IMR-90 (cell line): ENCODE data around the gene MBOAT1. TPM values are rescaled to one million over a fixed set of nuclear protein-coding genes. Genes with fewer than 3 reads are reported as not detected.

ENCODE experiments used
- ATAC-seq: fragments of 200-7000 bp; cut with Tn5 transposase; 2 replicates; pipeline ENCODE4 v1.9.1; 2020; ENCODE audit warnings: low read depth, mild to moderate bottlenecking, moderate library complexity
- BruUV-seq: library from RNA; stranded (reverse); fragments of 400-500 nt; replicated peaks from 2 replicates; lab custom pipeline; 2021; lab: Mats Ljungman, UMichigan
- CTCF ChIA-PET: fragments of 300-600 bp; formaldehyde crosslinking; extraction: SDS; loops from one replicate; lab custom pipeline; 2021; ENCODE audit warnings: antibody characterized with exemption; lab: Yijun Ruan, JAX
- POLR2A ChIA-PET: fragments of 300-600 bp; sonication (Branson Sonifier 250); formaldehyde crosslinking; loops from one replicate; lab custom pipeline; 2022; ENCODE audit warnings: antibody characterized with exemption; ENCODE audit not compliant: unreplicated experiment; lab: Charles Lee
- DNase-seq: peaks from one replicate; pipeline ENCODE4 v3.0.0; 2013
- H2AFZ ChIP-seq: replicated peaks from 2 replicates; pipeline ENCODE3; 2013; ENCODE audit warnings: low read length, mild to moderate bottlenecking; ENCODE audit not compliant: poor library complexity
- H2AK5ac ChIP-seq: 2 replicates; pipeline ENCODE4 v1.6.1; 2013; ENCODE audit warnings: low read depth, low read length, inconsistent platforms
- H2AK9ac ChIP-seq: replicated peaks from 2 replicates; pipeline ENCODE3; 2013; ENCODE audit warnings: mild to moderate bottlenecking, low read depth, low read length, moderate library complexity; ENCODE audit not compliant: poor library complexity
- H2BK120ac ChIP-seq: 2 replicates; pipeline ENCODE4 v1.6.1; 2013; ENCODE audit warnings: low read depth, low read length, inconsistent platforms
- H2BK15ac ChIP-seq: 3 replicates; pipeline ENCODE4 v1.6.1; 2013; ENCODE audit warnings: low read depth, low read length, inconsistent platforms
- H2BK20ac ChIP-seq: 2 replicates; pipeline ENCODE4 v1.6.1; 2013; ENCODE audit warnings: low read depth, mild to moderate bottlenecking, inconsistent platforms, low read length, moderate library complexity
- H2BK5ac ChIP-seq: 2 replicates; pipeline ENCODE4 v1.6.1; 2013; ENCODE audit warnings: mild to moderate bottlenecking, low read depth, low read length, inconsistent platforms; ENCODE audit not compliant: poor library complexity, severe bottlenecking
- H3K14ac ChIP-seq: replicated peaks from 2 replicates; pipeline ENCODE4 v1.6.1; 2013; ENCODE audit warnings: low read depth, low read length, inconsistent platforms
- H3K18ac ChIP-seq: 2 replicates; pipeline ENCODE4 v1.6.1; 2013; ENCODE audit warnings: low read depth, low read length, control low read depth
- H3K23ac ChIP-seq: 2 replicates; pipeline ENCODE4 v1.6.1; 2013; ENCODE audit warnings: low read depth, low read length, inconsistent platforms
- H3K27ac ChIP-seq: 2 replicates; pipeline ENCODE4 v1.5.1; 2013; ENCODE audit warnings: mild to moderate bottlenecking, control low read depth, low read length; ENCODE audit not compliant: insufficient read depth
- H3K27me3 ChIP-seq: 2 replicates; pipeline ENCODE4 v1.6.1; 2013; ENCODE audit warnings: low read length; ENCODE audit not compliant: control insufficient read depth, insufficient read depth
- H3K36me3 ChIP-seq: 2 replicates; pipeline ENCODE4 v1.6.1; 2013; ENCODE audit warnings: low read length, mixed read lengths; ENCODE audit not compliant: control insufficient read depth, insufficient read depth
- H3K4ac ChIP-seq: 2 replicates; pipeline ENCODE4 v1.6.1; 2013; ENCODE audit warnings: low read depth, low read length, inconsistent platforms
- H3K4me1 ChIP-seq: 2 replicates; pipeline ENCODE4 v1.6.1; 2013; ENCODE audit warnings: low read length, mixed read lengths; ENCODE audit not compliant: control insufficient read depth, insufficient read depth
- H3K4me2 ChIP-seq: 2 replicates; pipeline ENCODE4 v1.6.1; 2013; ENCODE audit warnings: low read depth, mild to moderate bottlenecking, control low read depth, low read length, moderate library complexity
- H3K4me3 ChIP-seq: 2 replicates; pipeline ENCODE4 v1.5.1; 2013; ENCODE audit warnings: low read depth, mild to moderate bottlenecking, control low read depth, low read length, moderate library complexity; ENCODE audit not compliant: insufficient read depth
- H3K56ac ChIP-seq: 2 replicates; pipeline ENCODE4 v1.6.1; 2013; ENCODE audit warnings: low read length, inconsistent platforms; ENCODE audit not compliant: insufficient read depth; ENCODE audit errors: extremely low read depth
- H3K79me1 ChIP-seq, 2 experiments: 2 replicates each; pipeline ENCODE4 v1.6.1; 2013; ENCODE audit warnings: low read length in 2 of 2, inconsistent platforms in 1 of 2, low read depth in 1 of 2
- H3K9ac ChIP-seq: 2 replicates; pipeline ENCODE4 v1.6.1; 2013; ENCODE audit warnings: low read depth, low read length, control low read depth
- H3K9me1 ChIP-seq: 2 replicates; pipeline ENCODE4 v1.6.1; 2013; ENCODE audit warnings: low read length, inconsistent platforms; ENCODE audit not compliant: insufficient read depth
- H3K9me3 ChIP-seq: 2 replicates; pipeline ENCODE4 v1.6.1; 2013; ENCODE audit warnings: low read length; ENCODE audit not compliant: control insufficient read depth, insufficient read depth
- H4K20me1 ChIP-seq: 2 replicates; pipeline ENCODE4 v1.6.1; 2013; ENCODE audit warnings: low read length, inconsistent platforms; ENCODE audit not compliant: insufficient read depth
- H4K5ac ChIP-seq: 2 replicates; pipeline ENCODE4 v1.6.1; 2013; ENCODE audit warnings: mild to moderate bottlenecking, low read depth, low read length, control low read depth
- H4K8ac ChIP-seq, 2 experiments: 2 replicates each; pipeline ENCODE4 v1.6.1; 2013; ENCODE audit warnings: low read depth in 2 of 2, low read length in 2 of 2, control low read depth in 1 of 2, inconsistent platforms in 1 of 2
- H4K91ac ChIP-seq: 2 replicates; pipeline ENCODE4 v1.6.1; 2013; ENCODE audit warnings: low read depth, low read length, inconsistent platforms; ENCODE audit not compliant: insufficient read depth
- BHLHE40 ChIP-seq: fragments of 150-350 bp; IDR thresholded peaks from 2 replicates; pipeline ENCODE4 v1.6.1; 2016; ENCODE audit warnings: mild to moderate bottlenecking, low read depth, low read length
- CEBPB ChIP-seq: IDR thresholded peaks from 2 replicates; pipeline ENCODE4 v1.6.1; 2012; ENCODE audit warnings: low read depth, low read length, improper control_type of control experiment
- CHD1 ChIP-seq: IDR thresholded peaks from 2 replicates; pipeline ENCODE4 v1.6.1; 2012; ENCODE audit warnings: low read depth, low read length, improper control_type of control experiment
- ELK1 ChIP-seq: fragments of 150-350 bp; IDR thresholded peaks from 2 replicates; pipeline ENCODE4 v1.6.1; 2016; ENCODE audit warnings: low read depth, mild to moderate bottlenecking, low read length, moderate library complexity, borderline replicate concordance
- MAFK ChIP-seq: IDR thresholded peaks from 2 replicates; pipeline ENCODE4 v1.6.1; 2012; ENCODE audit warnings: low read depth, low read length, improper control_type of control experiment
- MXI1 ChIP-seq: IDR thresholded peaks from 2 replicates; pipeline ENCODE4 v1.6.1; 2012; ENCODE audit warnings: low read depth, mild to moderate bottlenecking, low read length, moderate library complexity, borderline replicate concordance
- NFE2L2 ChIP-seq: fragments of 150-350 bp; IDR thresholded peaks from 2 replicates; pipeline ENCODE4 v1.6.1; 2016; ENCODE audit warnings: low read depth, mild to moderate bottlenecking, low read length
- POLR2A ChIP-seq: IDR thresholded peaks from 2 replicates; pipeline ENCODE4 v1.6.1; 2012; ENCODE audit warnings: mild to moderate bottlenecking, low read depth, low read length
- RCOR1 ChIP-seq: IDR thresholded peaks from 2 replicates; pipeline ENCODE4 v1.6.1; 2012; ENCODE audit warnings: mild to moderate bottlenecking, low read length, improper control_type of control experiment; ENCODE audit not compliant: insufficient replicate concordance
- RFX5 ChIP-seq: IDR thresholded peaks from 2 replicates; pipeline ENCODE4 v1.8.0; 2012; ENCODE audit warnings: low read depth, mild to moderate bottlenecking, low read length, moderate library complexity
- SMC3 ChIP-seq: fragments of 150-350 bp; IDR thresholded peaks from 2 replicates; pipeline ENCODE4 v1.6.1; 2016; ENCODE audit warnings: low read depth, mild to moderate bottlenecking, antibody characterized with exemption, low read length, moderate library complexity
- USF2 ChIP-seq: fragments of 150-350 bp; IDR thresholded peaks from 2 replicates; pipeline ENCODE4 v1.6.1; 2017; ENCODE audit warnings: mild to moderate bottlenecking, antibody characterized with exemption, low read length, low read depth
- WGBS, 2 experiments: methylation state at CpG; one replicate each; pipeline versions ENCODE4 v1.1.5 to v1.1.7; 2013; ENCODE audit warnings: missing lambda C conversion rate in 2 of 2; ENCODE audit not compliant: insufficient read length in 1 of 2; ENCODE audit errors: extremely low coverage in 2 of 2; 5-methylcytosine and 5-hydroxymethylcytosine counted together
- dilution Hi-C: fragments of 300-500 bp; cut with HindIII; formaldehyde crosslinking; loops from one replicate; pipeline ENCODE4 v1.14.3; 2018; ENCODE audit warnings: low sequenced_read_pairs; ENCODE audit not compliant: unreplicated experiment
- in situ Hi-C: fragments of 300-500 bp; cut with MboI; formaldehyde crosslinking; loops from 3 replicates; pipeline ENCODE4 v1.14.3; 2019; ENCODE audit warnings: low sequenced_read_pairs, inconsistent platforms, mixed read lengths
- intact Hi-C: fragments of 100-400 bp; cut with micrococcal nuclease; formaldehyde crosslinking; loops from 2 replicates; pipeline ENCODE4 v1.10.0; 2022
- polyA plus RNA-seq, 3 experiments: library from polyadenylated mRNA; depleted of rRNA; stranded (reverse); fragments of >200 nt; gene quantifications; 2 replicates each; pipeline ENCODE4 v1.2.3, GENCODE V29; 2012; ENCODE audit warnings: low replicate concordance in 1 of 3
- total RNA-seq: library from RNA; depleted of rRNA; stranded (reverse); fragments of >200 nt; gene quantifications from 2 replicates; pipeline ENCODE4 v1.2.3, GENCODE V29; 2012

Gene MBOAT1
- total and polyA plus RNA-seq, 2 of the 4 experiments (the other 2 are of a cell fraction) = 1.6 to 4.7 TPM

DNA sequence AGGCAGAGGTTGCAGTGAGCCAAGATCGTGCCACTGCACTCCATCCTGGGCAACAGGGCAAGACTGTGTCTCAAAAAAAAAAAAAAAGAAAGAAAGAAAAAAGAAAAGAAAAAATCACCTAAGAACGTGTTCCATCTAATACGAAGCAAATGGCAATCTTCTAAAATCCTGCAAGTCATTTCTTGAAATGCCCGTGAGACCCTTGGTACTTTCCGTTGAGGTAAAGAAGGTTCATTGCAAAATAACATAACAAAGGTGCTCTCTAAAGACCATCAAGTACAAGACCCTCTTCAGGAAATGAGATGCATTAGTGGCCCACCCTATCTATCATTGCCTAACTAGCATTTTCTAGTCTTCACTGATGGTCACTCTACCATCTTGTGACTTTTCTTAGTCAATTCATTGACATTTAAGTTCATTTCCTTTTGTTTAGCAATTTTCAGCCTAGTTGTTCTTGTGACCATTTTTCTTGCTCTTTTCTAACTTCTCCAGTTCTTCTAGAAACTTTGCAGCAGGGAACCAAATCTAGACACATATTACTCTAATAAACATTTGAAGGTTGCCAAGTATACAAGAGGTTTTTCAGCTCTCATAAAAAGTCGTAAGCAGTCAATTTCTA is 14.0 kb downstream of the MBOAT1 start:
- Histone ChIP-seq H4K91ac (no peak overlapping the region), H3K36me3 (no peaks in the 10 kb centered on the region), H3K4me2 (no peak overlapping the region), H3K4ac (no peak overlapping the region), H2BK5ac (no peak overlapping the region), H3K4me1 (no peaks in the 10 kb centered on the region; the same call in 1 of the 2 replicates), H3K23ac (no peak overlapping the region), H3K4me3 (no peak overlapping the region), H3K27ac (no peak overlapping the region), H3K14ac (no peak overlapping the region), H2BK15ac (no peak overlapping the region), H2BK20ac (no peak overlapping the region), H3K9ac (no peak overlapping the region), H3K9me3 (no peaks in the 10 kb centered on the region), H2AK5ac (no peak overlapping the region), H4K5ac (no peak overlapping the region), H3K79me1 (peaks cover 0 to 7% of the 10 kb centered on the region in 2 experiments; a peak in 2 of 4 replicates), H2AFZ (no peak overlapping the region), H2AK9ac (no peak overlapping the region), H3K56ac (no peak overlapping the region), H4K8ac (no peak overlapping the region), H3K27me3 (no peaks in the 10 kb centered on the region), H3K18ac (no peak overlapping the region), H3K9me1 (0 out of 2 replicates have a peak, but pooled peaks cover 4% of the 10 kb centered on the region), H4K20me1 (no peaks in the 10 kb centered on the region), H2BK120ac (no peak overlapping the region)
- WGBS, 2 experiments = no CpG with 5 or more reads among the region's 6 CpGs
- ChIA-PET CTCF (interaction anchor here (1.1 kb wide), 1 partner anchor 11 kb away, joined by 4 read pairs; no protein-coding TSS in a partner anchor), POLR2A (no interaction called here)
- intact Hi-C loops = no loop called here
- dilution Hi-C loops = no loop called here
- no peak for ATAC-seq
- in situ Hi-C loops = no loop called here
- TF ChIP-seq SMC3 (no peak), BHLHE40 (no peak), CEBPB (no peak), NFE2L2 (no peak), RFX5 (no peak), MAFK (no peak), CHD1 (no peak), ELK1 (no peak), RCOR1 (no peak), POLR2A (no peak), MXI1 (no peak), USF2 (no peak)
- DNase-seq = no peak
- no TSS peak for BruUV-seq
